ENCODE measurements around the gene HYI.

GRCh38 chr1:43435146-43436145 is 18.3 kb downstream of the HYI start:
- TF ChIP-seq POLR2A (IDR thresholded peaks at IDR 0.05), result no peak
- no peak for TF ChIP-seq CTCF (IDR thresholded peaks at IDR 0.05)
